GM12878 (cell line): Measurements from ENCODE around the gene DNAH8.

Experiments
- CTCF ChIP-seq, 3 experiments: IDR thresholded peaks in 2 of 3; conservative IDR thresholded peaks in 1 of 3; 2 replicates each; pipeline ENCODE4 v1.5.1; 2011; ENCODE audit warnings: low read depth in 3 of 3, low read length in 3 of 3, mild to moderate bottlenecking in 3 of 3, control low read depth in 2 of 3, moderate library complexity in 2 of 3, inconsistent platforms in 1 of 3, mixed read lengths in 1 of 3; ENCODE audit not compliant: control insufficient read depth in 2 of 3, insufficient read depth in 1 of 3; ENCODE audit errors: extremely low read depth in 1 of 3
- ELK1 ChIP-seq: IDR thresholded peaks from 2 replicates; pipeline ENCODE4 v1.6.1; 2012; ENCODE audit warnings: low read depth, low read length, improper control_type of control experiment
- MAX ChIP-seq: IDR thresholded peaks from 2 replicates; pipeline ENCODE4 v1.6.1; 2012; ENCODE audit warnings: low read depth, low read length, improper control_type of control experiment
- NFYB ChIP-seq: IDR thresholded peaks from 2 replicates; pipeline ENCODE4 v1.6.1; 2011; ENCODE audit warnings: low read depth, mild to moderate bottlenecking, low read length, improper control_type of control experiment, moderate library complexity; ENCODE audit not compliant: insufficient read depth
- NRF1 ChIP-seq: conservative IDR thresholded peaks from 2 replicates; pipeline ENCODE4 v1.6.1; 2011; ENCODE audit warnings: mild to moderate bottlenecking, low read depth, low read length, improper control_type of control experiment
- RAD21 ChIP-seq: IDR thresholded peaks from 2 replicates; pipeline ENCODE4 v1.6.1; 2011; ENCODE audit warnings: mild to moderate bottlenecking, low read depth, low read length, moderate library complexity; ENCODE audit not compliant: insufficient read depth
- ZBTB33 ChIP-seq: fragments of 450-650 bp; IDR thresholded peaks from 2 replicates; pipeline ENCODE4 v1.6.1; 2017; ENCODE audit warnings: mild to moderate bottlenecking

GRCh38 chr6:38796850-38797249, 81.7 kb downstream of the DNAH8 start:
- TF ChIP-seq RAD21, result no peak
- TF ChIP-seq ELK1, result no peak
- TF ChIP-seq CTCF (IDR thresholded peaks at IDR 0.05 in 2 of 3, conservative IDR thresholded peaks at IDR 0.05 in 1 of 3; ENCODE audit: control insufficient read depth in 2 of 3, extremely low read depth in 1 of 3, insufficient read depth in 1 of 3, low read depth in 3 of 3, low read length in 3 of 3), result no peak
- TF ChIP-seq NRF1, result no peak
- TF ChIP-seq MAX, result no peak
- no peak for TF ChIP-seq ZBTB33
- TF ChIP-seq NFYB, result no peak
